Stimulated activated CD8-positive, alpha-beta memory T cell treated with anti-CD3 and anti-CD28 coated beads, Interleukin-12 subunit alpha, Interleukin-12 subunit beta, amount 100 ng/mL, for 1 hour (primary cell): Measurements from ENCODE around the gene ZNF74.
"Not testable (repeated sequence)": the region's sequence is repeated elsewhere in the genome, so short reads cannot be mapped to it uniquely, and the experiment has no call there.

ENCODE experiments used
- DNase-seq: peaks from one replicate; pipeline ENCODE4 v3.0.0-alpha.2; 2020; ENCODE audit warnings: low read depth

The ZNF74 gene

DNA sequence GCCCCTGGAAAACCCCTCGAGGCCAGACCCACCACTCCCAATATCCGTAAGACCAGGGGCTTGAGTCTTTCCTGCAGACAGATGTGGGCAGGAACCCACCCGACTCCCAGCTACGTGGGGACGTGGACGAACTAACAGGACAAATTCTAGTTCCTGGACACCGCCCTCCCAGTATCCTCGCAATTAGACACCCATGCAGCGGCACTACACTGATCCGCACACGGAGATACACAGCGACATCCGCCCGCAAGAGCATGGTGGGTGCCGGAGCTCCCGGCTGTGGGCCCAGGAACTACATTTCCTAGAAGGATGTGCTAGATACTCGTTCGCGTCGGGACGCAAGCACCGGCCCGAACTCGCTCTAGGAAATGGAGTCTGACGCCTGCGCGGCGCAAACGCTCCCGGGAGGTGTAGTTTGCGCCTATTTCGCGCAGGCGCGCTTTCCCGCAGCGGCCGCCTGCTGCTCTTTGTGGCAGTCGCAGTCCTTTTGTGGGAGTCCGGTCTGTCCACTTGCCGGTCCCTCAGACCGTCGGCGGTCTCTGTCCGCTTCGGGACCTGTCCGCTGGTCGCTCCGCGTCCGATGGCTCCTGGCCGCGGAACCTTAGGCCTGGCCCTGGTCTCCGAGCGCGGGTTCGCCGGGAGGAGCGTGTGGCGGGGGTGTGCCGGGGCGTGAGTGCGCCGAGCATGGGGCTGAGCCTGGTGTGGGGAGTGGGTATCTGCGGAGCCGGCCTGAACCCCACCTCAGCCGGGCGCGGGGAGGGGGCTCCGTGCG is at the start of gene ZNF74:
Gene ZNF74, plus strand, starts transcription at position 447 of the 772 bp plus-strand sequence. CDS start 478 bp downstream, outside the sequence.
- DNase-seq = peak; percentile 69

DNA sequence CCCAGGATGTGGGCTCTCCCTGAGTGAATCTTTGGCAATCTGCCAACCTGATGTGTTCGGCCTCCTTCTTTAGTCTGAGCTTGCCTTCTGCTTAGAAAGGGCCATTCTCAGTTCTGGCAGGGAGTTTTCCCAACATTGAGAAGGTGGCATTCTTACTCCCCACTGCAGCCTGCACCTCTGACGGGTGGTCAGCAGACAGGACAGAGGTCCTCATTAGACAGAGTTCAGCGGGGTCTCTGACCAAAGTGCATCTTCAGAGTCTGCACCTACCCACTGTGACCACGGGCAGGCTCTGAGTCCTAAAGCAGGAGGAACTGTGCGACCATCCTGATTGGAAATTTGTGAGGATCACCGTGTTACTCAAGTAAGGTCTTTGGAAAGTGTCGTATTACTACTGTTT is 47.4 kb upstream of the ZNF74 start:
- not testable (repeated sequence) for DNase-seq

DNA sequence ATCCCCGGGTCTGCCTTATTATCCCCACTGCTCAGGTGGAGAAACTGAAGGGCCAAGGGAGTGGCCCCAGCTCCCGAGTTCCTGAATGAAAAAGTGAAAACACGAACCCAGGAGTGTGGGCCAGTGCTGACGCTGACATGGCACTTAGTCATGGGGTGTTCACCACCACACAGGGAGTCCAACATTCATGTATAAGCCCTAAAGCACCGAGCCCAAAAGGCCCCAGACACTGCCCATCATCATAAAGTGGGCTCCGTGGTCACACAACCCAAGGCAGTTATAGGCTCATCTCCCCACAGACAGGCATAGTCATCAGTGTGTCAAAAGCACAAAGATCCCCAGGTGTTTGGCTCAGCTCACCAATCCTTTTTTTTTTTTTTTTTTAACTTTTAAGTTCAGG is 41.4 kb upstream of the ZNF74 start:
- DNase-seq = not testable (repeated sequence)

DNA sequence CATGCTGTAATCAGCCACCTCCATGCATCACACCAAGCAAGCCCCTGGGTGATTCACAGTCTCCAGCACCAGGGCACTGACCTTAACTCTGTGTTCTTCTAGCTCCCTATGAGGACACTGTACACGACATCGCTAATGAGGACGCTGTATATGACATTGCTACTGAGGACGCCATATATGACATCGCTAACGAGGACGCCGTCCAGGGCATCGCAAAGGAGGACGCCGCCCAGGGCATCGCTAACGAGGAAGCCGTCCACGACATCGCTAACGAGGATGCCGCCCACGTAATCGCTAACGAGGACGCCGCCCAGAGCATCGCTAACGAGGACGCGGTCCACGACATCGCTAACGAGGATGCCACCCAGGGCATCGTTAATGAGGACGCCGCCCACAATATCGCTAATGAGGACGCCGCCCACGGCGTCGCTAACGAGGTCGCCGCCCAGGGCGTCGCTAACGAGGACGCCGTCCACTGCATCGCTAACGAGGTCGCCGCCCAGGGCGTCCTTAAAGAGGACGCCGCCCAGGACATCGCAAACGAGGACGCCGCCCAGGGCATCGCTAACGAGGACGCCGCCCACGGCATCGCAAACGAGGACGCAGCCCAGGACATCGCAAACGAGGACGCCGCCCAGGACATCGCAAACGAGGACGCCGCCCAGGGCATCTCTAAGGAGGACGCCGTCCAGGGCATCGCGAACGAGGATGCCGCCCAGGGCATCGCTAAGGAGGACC is 39.5 kb upstream of the ZNF74 start:
- DNase-seq = no peak

DNA sequence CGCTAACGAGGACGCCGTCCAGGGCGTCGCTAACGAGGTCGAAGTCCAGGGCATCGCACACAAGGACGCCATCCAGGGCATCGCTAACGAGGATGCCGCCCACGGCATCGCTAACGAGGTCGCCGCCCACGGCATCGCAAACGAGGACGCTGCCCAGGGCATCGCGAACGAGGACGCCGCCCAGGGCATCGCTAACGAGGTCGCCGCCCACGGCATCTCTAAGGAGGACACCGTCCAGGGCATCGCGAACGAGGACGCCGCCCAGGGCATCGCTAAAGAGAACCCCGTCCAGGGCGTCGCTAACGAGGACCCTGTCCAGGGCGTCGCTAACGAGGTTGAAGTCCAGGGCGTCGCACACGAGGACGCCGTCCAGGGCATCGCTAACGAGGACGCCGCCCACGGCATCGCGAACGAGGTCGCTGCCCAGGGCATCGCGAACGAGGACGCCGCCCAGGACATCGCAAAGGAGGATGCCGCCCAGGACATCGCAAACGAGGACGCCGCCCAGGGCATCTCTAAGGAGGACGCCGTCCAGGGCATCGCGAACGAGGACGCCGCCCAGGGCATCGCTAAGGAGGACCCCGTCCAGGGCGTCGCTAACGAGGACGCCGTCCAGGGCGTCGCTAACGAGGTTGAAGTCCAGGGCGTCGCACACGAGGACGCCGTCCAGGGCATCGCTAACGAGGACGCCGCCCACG is 37.9 kb upstream of the ZNF74 start:
- DNase-seq = not testable (repeated sequence)

DNA sequence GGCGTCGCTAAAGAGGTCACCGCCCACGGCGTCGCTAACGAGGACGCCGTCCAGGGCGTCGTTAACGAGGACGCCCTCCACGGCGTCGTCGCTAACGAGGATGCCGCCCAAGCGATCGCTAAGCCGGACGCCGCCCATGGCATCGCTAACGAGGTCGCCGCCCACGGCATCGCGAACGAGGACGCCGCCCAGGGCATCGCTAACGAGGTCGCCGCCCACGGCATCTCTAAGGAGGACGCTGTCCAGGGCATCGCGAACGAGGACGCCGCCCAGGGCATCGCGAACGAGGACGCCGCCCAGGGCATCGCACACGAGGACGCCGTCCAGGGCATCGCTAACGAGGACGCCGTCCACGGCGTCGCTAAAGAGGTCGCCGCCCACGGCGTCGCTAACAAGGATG is 37.0 kb upstream of the ZNF74 start:
- DNase-seq = not testable (repeated sequence)

DNA sequence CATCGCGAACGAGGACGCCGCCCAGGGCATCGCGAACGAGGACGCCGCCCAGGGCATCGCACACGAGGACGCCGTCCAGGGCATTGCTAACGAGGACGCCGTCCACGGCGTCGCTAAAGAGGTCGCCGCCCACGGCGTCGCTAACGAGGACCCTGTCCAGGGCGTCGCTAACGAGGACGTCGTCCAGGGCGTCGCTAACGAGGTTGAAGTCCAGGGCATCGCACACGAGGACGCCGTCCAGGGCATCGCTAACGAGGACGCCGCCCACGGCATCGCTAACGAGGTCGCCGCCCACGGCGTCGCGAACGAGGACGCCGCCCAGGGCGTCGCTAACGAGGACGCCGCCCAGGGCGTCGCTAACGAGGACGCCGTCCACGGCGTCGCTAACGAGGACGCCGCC is 36.0 kb upstream of the ZNF74 start:
- DNase-seq = not testable (repeated sequence)

DNA sequence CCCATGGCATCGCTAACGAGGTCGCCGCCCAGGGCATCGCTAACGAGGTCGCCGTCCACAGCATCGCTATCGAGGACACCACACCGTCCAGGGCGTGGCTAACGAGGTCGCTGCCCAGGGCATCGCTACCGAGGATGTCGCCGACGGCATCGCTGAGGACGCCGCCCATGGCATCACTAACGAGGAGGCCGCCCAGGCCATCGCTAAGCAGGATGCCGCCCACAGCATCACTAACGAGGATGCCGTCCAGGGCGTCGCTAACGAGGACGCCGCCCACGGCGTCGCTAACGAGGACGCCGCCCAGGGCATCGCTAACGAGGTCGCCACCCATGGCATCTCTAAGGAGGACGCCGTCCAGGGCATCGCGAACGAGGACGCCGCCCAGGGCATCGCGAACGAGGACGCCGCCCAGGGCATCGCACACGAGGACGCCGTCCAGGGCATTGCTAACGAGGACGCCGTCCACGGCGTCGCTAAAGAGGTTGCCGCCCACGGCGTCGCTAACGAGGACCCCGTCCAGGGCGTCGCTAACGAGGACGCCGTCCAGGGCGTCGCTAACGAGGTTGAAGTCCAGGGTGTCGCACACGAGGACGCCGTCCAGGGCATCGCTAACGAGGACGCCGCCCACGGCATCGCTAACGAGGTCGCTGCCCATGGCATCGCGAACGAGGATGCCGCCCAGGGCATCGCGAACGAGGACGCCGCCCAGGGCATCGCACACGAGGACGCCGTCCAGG is 35.3 kb upstream of the ZNF74 start:
- not testable (repeated sequence) for DNase-seq

DNA sequence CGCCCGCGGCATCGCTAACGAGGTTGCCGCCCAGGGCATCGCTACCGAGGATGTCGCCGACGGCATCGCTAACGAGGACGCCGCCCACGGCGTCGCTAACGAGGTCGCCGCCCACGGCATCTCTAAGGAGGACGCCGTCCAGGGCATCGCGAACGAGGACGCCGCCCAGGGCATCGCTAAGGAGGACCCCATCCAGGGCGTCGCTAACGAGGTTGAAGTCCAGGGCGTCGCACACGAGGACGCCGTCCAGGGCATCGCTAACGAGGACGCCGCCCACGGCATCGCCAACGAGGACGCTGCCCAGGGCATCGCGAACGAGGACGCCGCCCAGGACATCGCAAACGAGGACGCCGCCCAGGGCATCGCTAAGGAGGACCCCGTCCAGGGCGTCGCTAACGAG is 33.7 kb upstream of the ZNF74 start:
- DNase-seq = not testable (repeated sequence)

DNA sequence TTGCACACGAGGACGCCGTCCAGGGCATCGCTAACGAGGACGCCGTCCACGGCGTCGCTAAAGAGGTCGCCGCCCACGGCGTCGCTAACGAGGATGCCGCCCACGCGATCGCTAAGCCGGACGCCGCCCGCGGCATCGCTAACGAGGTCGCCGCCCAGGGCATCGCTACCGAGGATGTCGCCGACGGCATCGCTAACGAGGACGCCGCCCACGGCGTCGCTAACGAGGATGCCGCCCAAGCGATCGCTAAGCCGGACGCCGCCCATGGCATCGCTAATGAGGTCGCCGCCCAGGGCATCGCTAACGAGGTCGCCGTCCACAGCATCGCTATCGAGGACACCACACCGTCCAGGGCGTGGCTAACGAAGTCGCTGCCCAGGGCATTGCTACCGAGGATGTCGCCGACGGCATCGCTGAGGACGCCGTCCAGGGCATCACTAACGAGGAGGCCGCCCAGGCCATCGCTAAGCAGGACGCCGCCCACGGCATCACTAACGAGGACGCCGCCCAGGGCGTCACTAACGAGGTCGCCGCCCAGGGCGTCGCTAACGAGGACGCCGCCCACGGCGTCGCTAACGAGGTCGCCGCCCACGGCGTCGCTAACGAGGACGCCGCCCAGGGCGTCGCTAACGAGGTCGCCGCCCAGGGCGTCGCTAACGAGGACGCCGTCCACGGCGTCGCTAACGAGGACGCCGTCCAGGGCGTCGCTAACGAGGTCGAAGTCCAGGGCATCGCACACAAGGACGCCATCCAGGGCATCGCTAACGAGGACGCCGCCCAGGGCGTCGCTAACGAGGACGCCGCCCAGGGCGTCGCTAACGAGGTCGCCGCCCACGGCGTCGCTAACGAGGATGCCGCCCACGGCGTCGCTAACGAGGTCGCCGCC is 32.8 kb upstream of the ZNF74 start:
- DNase-seq = not testable (repeated sequence)

DNA sequence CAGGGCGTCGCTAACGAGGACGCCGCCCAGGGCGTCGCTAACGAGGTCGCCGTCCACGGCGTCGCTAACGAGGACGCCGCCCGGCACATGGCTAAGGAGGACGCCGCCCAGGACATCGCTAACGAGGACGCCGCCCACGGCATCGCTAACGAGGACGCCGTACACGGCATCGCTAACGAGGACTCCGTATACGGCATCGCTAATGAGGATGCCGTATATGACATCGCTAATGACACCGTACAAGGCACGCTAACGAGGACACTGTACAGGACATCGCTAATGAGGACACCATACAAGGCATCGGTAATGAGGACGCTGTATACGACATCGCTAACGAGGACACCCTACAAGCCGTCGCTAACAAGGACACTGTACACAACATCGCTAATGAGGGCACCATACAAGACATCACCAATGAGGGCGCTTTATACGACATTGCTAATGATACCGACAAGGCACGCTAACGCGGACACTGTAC is 32.2 kb upstream of the ZNF74 start:
- DNase-seq = not testable (repeated sequence)

DNA sequence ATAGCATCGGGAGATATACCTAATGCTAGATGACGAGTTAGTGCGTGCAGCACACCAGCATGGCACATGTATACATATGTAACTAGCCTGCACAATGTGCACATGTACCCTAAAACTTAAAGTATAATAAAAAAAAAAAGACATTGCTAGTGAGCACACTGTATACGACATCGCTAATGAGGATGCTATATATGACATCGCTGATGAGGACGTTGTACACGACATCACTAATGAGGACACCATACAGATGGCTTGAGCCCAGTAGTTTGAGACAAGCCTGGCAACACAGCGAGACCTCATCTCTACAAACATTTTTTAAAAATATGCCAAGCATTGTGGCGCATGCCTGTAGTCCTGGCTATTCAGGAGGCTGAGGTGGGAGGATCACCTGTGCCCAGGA is 31.5 kb upstream of the ZNF74 start:
- not testable (repeated sequence) for DNase-seq

DNA sequence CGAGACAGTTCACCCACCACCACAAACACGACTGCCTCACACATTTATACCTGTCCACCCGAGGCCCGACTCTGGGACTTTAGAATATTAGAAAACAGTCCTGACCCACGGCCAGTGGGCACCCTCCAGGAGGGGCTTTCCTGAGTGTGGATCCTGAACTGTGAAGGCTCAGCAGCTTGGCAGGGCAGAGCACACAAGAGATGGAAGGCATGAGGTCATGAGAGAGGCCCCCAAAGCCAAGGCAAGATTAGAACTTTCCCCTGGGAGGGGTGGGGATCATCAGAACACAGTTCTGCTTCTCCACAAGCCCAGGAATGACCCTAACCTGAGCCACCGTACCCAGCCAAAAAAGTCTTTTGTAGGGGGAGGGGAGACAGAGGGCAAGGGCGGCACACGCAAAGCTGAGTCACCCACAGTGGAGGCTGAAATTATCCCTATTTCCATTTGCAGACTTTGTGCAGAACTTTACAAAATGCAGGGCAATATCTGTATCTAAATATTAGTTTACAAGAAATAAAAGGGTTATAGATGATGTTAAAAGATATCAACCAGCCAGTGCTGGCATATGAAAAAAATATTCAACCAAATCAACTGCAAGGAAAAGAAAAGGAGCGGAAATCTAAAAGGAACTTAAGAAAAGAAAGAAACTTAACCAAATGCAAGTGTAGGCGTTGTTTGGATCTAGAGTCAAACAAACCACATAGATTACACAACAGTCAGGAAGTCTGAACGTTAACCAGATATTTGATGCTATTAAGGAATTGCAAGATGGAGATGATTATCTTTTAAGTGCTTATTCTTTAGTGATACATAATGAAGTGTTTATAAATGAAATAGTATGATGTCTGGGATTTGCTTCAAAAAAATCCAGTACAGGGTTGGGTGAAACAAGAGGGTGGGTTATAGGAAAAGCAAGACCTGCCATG is 29.4 kb upstream of the ZNF74 start:
- not testable (repeated sequence) for DNase-seq

DNA sequence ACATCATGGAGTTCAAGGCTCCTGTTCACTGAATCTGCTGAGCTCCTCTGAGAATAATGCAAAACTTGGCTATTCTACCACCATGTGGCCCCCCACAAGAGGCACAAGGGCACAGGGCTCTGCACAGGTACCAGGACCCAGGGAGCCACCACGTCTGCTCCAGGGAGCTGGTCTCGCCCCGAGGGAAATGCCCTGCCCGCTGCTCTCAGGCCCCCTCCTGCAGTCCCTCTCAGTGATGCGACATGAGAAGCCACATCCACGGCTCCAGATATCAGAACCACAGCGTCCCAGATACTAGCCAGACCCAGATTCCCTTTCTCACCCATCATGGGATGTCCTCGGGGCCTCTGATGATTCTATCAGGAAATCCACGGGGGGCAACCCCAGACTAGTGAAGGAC is 27.1 kb upstream of the ZNF74 start:
- DNase-seq = not testable (repeated sequence)

DNA sequence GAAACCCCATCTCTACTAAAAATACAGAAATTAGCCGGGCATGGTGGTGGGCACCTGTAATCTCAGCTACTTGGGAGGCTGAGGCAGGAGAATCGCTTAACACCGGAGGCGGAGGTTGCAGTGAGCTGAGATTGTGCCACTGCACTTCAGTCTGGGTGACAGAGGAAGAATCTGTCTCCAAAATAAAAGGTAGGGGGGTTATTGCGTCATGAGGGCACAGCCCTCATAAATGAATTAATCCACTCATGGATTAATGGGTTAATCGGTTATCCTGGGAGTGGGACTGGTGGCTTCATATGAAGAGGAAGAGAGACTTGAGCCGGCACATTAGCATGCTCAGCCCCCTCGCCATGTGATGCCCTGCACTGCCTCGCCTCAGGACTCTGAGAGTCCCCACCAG is 25.1 kb upstream of the ZNF74 start:
- DNase-seq = not testable (repeated sequence)

DNA sequence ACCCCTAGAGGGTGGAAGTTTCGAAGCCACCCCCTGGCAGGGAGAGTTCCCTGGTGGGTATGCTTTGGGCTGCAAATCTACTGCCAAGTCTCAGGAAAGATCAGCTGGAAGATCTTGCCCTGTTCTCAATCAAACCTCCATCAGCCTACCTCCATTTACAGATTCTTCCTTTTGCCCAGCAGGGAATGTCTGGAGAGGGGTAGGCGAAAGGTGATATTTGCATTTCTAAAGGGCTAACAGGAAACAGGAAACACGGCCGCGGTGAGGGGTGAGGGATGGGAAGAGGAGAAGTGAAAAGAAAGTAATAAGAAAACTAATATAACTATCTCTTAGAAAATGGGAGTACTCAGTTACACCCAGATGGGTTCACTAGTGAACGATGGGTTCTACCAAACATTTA is 22.3 kb upstream of the ZNF74 start:
- DNase-seq = not testable (repeated sequence)

DNA sequence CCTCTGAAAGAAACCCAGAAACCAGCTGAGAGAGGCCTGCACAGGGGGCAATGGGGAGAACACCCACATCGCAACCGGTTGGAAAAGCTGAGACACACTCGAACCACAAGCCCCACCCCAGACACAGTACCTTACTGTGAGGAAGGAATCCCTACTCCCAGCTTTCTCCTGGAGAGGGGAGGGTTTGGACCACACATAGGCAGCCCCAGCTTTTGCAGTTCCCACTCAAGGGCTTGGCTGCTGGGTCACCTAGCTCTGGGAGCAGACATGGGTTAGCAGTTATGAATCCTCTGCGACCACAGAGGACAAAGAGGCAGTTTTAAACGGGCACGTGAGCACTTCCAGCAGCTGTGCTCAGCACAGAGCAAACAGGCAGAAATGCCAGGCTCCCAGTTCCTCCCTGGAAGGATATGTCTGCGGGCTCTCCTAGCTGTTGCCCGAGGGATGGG is 21.5 kb upstream of the ZNF74 start:
- not testable (repeated sequence) for DNase-seq

DNA sequence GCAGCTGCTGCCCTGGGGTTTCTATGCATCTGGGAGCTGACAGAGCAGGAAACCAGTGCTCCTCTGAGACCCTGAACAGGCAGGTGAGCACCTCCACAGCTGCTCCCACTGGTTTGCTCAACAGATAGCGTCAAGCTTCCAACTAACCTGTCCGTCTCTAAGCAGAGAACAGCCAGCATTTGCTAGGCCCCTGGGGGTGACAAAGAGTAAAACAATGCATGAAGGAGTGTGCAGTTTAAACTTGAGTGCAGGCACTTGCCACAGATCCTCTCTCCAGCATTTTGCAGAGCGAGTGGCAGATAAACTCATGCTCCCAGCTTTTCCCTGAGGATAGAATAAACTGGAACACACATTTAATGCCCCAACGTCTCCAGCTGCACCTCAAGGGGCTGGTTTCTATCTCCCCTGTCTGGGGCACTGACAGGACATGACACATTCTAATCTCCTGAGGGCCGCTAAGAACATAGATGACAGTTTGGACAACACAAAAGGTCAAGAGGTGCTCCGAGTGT is 20.7 kb upstream of the ZNF74 start:
- DNase-seq = not testable (repeated sequence)

DNA sequence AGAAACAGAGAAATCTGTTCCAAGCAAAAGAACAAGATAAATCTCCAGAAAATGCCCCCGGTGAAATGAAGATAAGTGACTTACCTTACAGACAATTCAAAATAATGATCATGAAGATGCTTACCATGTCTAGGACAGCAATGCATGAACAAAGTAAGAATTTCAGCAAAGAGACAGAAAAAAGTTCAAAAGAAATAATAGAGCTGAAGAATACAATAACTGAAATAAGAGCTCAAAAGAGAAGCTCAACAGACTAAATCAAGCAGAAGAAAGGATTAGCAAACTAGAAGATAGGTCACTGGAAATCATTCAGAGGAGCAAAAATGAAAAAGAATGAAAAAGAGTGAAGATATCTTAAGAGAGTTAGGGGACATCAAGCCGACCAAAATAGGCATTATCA is 19.8 kb upstream of the ZNF74 start:
- not testable (repeated sequence) for DNase-seq
